HCT116 (cell line): ENCODE measurements around the gene CHST3. TPM values are rescaled to one million over a fixed set of nuclear protein-coding genes. Genes with fewer than 3 reads are reported as not detected.

Experiments
- ATAC-seq: fragments of 200-7000 bp; cut with Tn5 transposase; 2 replicates; pipeline ENCODE4 v1.9.1; 2020; ENCODE audit warnings: mild to moderate bottlenecking, moderate library complexity
- BruUV-seq: library from RNA; stranded (reverse); fragments of 400-500 nt; replicated peaks from 2 replicates; lab custom pipeline; 2021; lab: Mats Ljungman, UMichigan
- CTCF ChIA-PET: fragments of 300-600 bp; sonication (Branson Sonifier 250); formaldehyde crosslinking; loops from one replicate; lab custom pipeline; 2021; ENCODE audit warnings: antibody characterized with exemption; lab: Charles Lee
- POLR2A ChIA-PET: fragments of 300-600, 350-600 bp; sonication (Branson Sonifier 250); formaldehyde crosslinking; loops from one replicate; lab custom pipeline; 2021; ENCODE audit warnings: antibody characterized with exemption; lab: Charles Lee
- RAD21 ChIA-PET, 2 experiments: fragments of 300-600 bp; sonication (Branson Sonifier 250); formaldehyde crosslinking; loops; one replicate each; lab custom pipeline; 2023; ENCODE audit warnings: low total read pairs in 2 of 2; ENCODE audit not compliant: uncharacterized antibody in 2 of 2, unreplicated experiment in 2 of 2, low non-redundant PET in 1 of 2; lab: Charles Lee
- DNase-seq: peaks from one replicate; pipeline ENCODE4 v3.0.0-alpha.2; 2010; ENCODE audit warnings: low read depth, low spot score
- H2AFZ ChIP-seq: fragments of 200-600 bp; shearing (Covaris generic), sonication (generic); 2 replicates; pipeline ENCODE4 v1.6.1; 2017; ENCODE audit warnings: low read depth, mixed run types, mixed read lengths, antibody characterized with exemption, low read length; ENCODE audit not compliant: poor library complexity, severe bottlenecking
- H3K27ac ChIP-seq: 2 replicates; pipeline ENCODE4 v1.5.1; 2012; ENCODE audit warnings: low read depth, low read length
- H3K27me3 ChIP-seq: fragments of 200-600 bp; sonication (generic); 2 replicates; pipeline ENCODE4 v1.6.1; 2016; ENCODE audit warnings: mixed run types, low read length, mixed read lengths; ENCODE audit not compliant: insufficient read depth
- H3K36me3 ChIP-seq, 2 experiments: fragments of 200-500 bp in 1 of 2; fragments of 200-600 bp in 1 of 2; sonication (Bioruptor generic) in 1 of 2; sonication (generic) in 1 of 2; 2 replicates each; pipeline versions ENCODE4 v1.5.1 to v1.6.1; 2014 to 2016; ENCODE audit warnings: low read length in 2 of 2, inconsistent platforms in 1 of 2, mixed read lengths in 1 of 2, mixed run types in 1 of 2; ENCODE audit not compliant: insufficient read depth in 2 of 2, control insufficient read depth in 1 of 2
- H3K4me1 ChIP-seq, 2 experiments: fragments of 200-600 bp in 1 of 2; sonication (generic) in 1 of 2; 2 replicates each; pipeline versions ENCODE4 v1.5.1 to v1.6.1; 2012 to 2017; ENCODE audit warnings: low read length in 2 of 2, inconsistent platforms in 1 of 2, mild to moderate bottlenecking in 1 of 2, mixed read lengths in 1 of 2, mixed run types in 1 of 2, moderate library complexity in 1 of 2; ENCODE audit not compliant: insufficient read depth in 2 of 2, control insufficient read depth in 1 of 2
- H3K4me2 ChIP-seq: fragments of 200-600 bp; sonication (generic); 2 replicates; pipeline ENCODE4 v1.6.1; 2017; ENCODE audit warnings: mixed run types, low read length, mixed read lengths
- H3K4me3 ChIP-seq, 2 experiments: fragments of 200-600 bp in 1 of 2; sonication (generic) in 1 of 2; replicated peaks in 1 of 2; 2 replicates each; pipeline ENCODE4 v1.5.1; 2011 to 2016; ENCODE audit warnings: low read length in 2 of 2, control low read depth in 1 of 2, low read depth in 1 of 2, mild to moderate bottlenecking in 1 of 2, mixed read lengths in 1 of 2, mixed run types in 1 of 2
- H3K79me2 ChIP-seq: fragments of 200-600 bp; sonication (generic); 2 replicates; pipeline ENCODE4 v1.6.1; 2017; ENCODE audit warnings: mild to moderate bottlenecking, mixed run types, low read length, moderate library complexity, mixed read lengths; ENCODE audit not compliant: insufficient read depth
- H3K9ac ChIP-seq: fragments of 200-600 bp; sonication (generic); 2 replicates; pipeline ENCODE4 v1.6.1; 2016; ENCODE audit warnings: low read length, mixed read lengths
- H3K9me2 ChIP-seq: fragments of 200-600 bp; sonication (generic), shearing (Covaris generic); 2 replicates; pipeline ENCODE4 v1.6.1; 2017; ENCODE audit warnings: mixed run types, mild to moderate bottlenecking, moderate library complexity; ENCODE audit not compliant: insufficient read depth
- H3K9me3 ChIP-seq, 2 experiments: fragments of 200-500 bp in 1 of 2; fragments of 200-600 bp in 1 of 2; sonication (Bioruptor generic) in 1 of 2; sonication (generic) in 1 of 2; 2 replicates each; pipeline ENCODE4 v1.6.1; 2014 to 2017; ENCODE audit warnings: low read length in 2 of 2, mixed read lengths in 2 of 2, inconsistent platforms in 1 of 2, low read depth in 1 of 2, mild to moderate bottlenecking in 1 of 2, mixed run types in 1 of 2, moderate library complexity in 1 of 2; ENCODE audit not compliant: control insufficient read depth in 1 of 2, insufficient read depth in 1 of 2
- H4K20me1 ChIP-seq: fragments of 200-600 bp; sonication (generic), shearing (Covaris generic); 2 replicates; pipeline ENCODE4 v1.6.1; 2017; ENCODE audit warnings: mixed run types, mild to moderate bottlenecking, moderate library complexity; ENCODE audit not compliant: insufficient read depth
- CBX3 ChIP-seq: IDR thresholded peaks from 2 replicates; pipeline ENCODE4 v1.6.1; 2012; ENCODE audit warnings: low read depth
- CEBPB ChIP-seq: IDR thresholded peaks from 2 replicates; pipeline ENCODE4 v1.6.1; 2012; ENCODE audit warnings: low read depth
- EGR1 ChIP-seq: IDR thresholded peaks from 2 replicates; pipeline ENCODE4 v1.6.1; 2012; ENCODE audit warnings: low read depth
- ELF1 ChIP-seq: IDR thresholded peaks from 2 replicates; pipeline ENCODE4 v1.6.1; 2012; ENCODE audit warnings: low read depth, borderline replicate concordance
- EZH2 ChIP-seq: fragments of 200-600 bp; sonication (generic); IDR thresholded peaks from 2 replicates; pipeline ENCODE4 v1.6.1; 2017; ENCODE audit warnings: antibody characterized with exemption, mixed run types
- EZH2phosphoT487 ChIP-seq: fragments of 200-600 bp; IDR thresholded peaks from 2 replicates; pipeline ENCODE4 v1.6.1; 2018; ENCODE audit warnings: antibody characterized with exemption, borderline replicate concordance
- FOSL1 ChIP-seq: IDR thresholded peaks from 2 replicates; pipeline ENCODE4 v1.6.1; 2012; ENCODE audit warnings: low read depth
- JUND ChIP-seq: IDR thresholded peaks from 2 replicates; pipeline ENCODE4 v1.6.1; 2012
- POLR2A ChIP-seq: IDR thresholded peaks from 2 replicates; pipeline ENCODE4 v1.7.0; 2011; ENCODE audit warnings: borderline replicate concordance; ENCODE audit not compliant: insufficient read depth, insufficient read length; ENCODE audit errors: extremely low read depth
- POLR2AphosphoS5 ChIP-seq: IDR thresholded peaks from 2 replicates; pipeline ENCODE4 v1.6.1; 2011; ENCODE audit warnings: mild to moderate bottlenecking, low read depth, low read length, moderate library complexity
- RAD21 ChIP-seq: IDR thresholded peaks from 2 replicates; pipeline ENCODE4 v1.6.1; 2012; ENCODE audit warnings: low read depth, mild to moderate bottlenecking
- SIN3A ChIP-seq: IDR thresholded peaks from 2 replicates; pipeline ENCODE4 v1.6.1; 2012; ENCODE audit warnings: low read depth
- SP1 ChIP-seq: IDR thresholded peaks from 2 replicates; pipeline ENCODE4 v1.6.1; 2012; ENCODE audit warnings: low read depth
- SRF ChIP-seq: IDR thresholded peaks from 2 replicates; pipeline ENCODE4 v1.6.1; 2012; ENCODE audit warnings: low read depth
- YY1 ChIP-seq: IDR thresholded peaks from 2 replicates; pipeline ENCODE4 v1.6.1; 2011; ENCODE audit warnings: low read length, low read depth, moderate library complexity, mild to moderate bottlenecking; ENCODE audit not compliant: insufficient replicate concordance; ENCODE audit errors: extremely low read depth
- ZFX ChIP-seq: fragments of 450-650 bp; IDR thresholded peaks from 2 replicates; pipeline ENCODE4 v1.6.1; 2017
- intact Hi-C: fragments of 100-400 bp; cut with micrococcal nuclease; formaldehyde crosslinking; loops from 2 replicates; pipeline ENCODE4 v1.10.0; 2022
- total RNA-seq: library from RNA; stranded (reverse); gene quantifications from one replicate; pipeline ENCODE4 v1.2.1, GENCODE V29; 2021; ENCODE audit not compliant: unreplicated experiment
- TF ChIP-seq, protein P1 (sequence below): IDR thresholded peaks from 2 replicates; pipeline ENCODE4 v1.6.1; 2012
- TF ChIP-seq, protein P2 (sequence below): IDR thresholded peaks from 2 replicates; pipeline ENCODE4 v1.6.1; 2012
- TF ChIP-seq, protein P3 (sequence below): IDR thresholded peaks from 2 replicates; pipeline ENCODE4 v1.6.1; 2011; ENCODE audit warnings: mild to moderate bottlenecking, low read length, moderate library complexity; ENCODE audit not compliant: insufficient replicate concordance; ENCODE audit errors: extremely low read depth
- TF ChIP-seq, protein P4 (sequence below), 3 experiments: fragments of 200-600 bp in 1 of 3; sonication (generic) in 1 of 3; IDR thresholded peaks in 2 of 3; conservative IDR thresholded peaks in 1 of 3; 2 replicates each; pipeline ENCODE4 v1.5.1; 2012 to 2017; ENCODE audit warnings: low read depth in 2 of 3, low read length in 2 of 3, antibody characterized with exemption in 1 of 3, borderline replicate concordance in 1 of 3, control low read depth in 1 of 3, mild to moderate bottlenecking in 1 of 3, mixed read lengths in 1 of 3, mixed run types in 1 of 3, moderate library complexity in 1 of 3; ENCODE audit not compliant: insufficient read depth in 1 of 3

The CHST3 gene
- total RNA-seq, 1 experiment from 2014 or later: 10.6 TPM

DNA sequence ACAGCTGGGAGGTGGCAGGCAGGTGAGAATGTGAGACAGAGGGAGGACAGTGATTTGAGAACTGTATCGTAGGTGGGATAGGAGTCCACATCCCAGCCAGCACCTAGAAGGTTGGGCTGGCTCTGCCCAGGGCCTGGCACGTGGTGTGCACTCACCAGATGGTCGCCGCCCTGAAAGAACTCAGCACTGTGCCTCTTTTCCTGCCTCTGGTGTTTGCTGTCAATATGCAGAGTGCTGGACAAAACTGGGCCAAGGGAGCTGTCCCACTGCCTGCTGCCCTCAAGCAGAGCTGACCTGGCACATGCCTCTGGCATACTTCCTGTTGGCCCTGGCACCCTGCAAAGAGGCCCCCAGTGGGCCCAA lies 36.8 kb downstream of the CHST3 start:
- H2AFZ ChIP-seq: no peak overlapping the region
- ChIA-PET CTCF (no interaction called here), POLR2A (no interaction called here), RAD21 (no interaction called here)
- no peaks in the 10 kb centered on the region for H3K9me3 ChIP-seq
- no peak overlapping the region; the same call in 1 of the 2 replicates for H3K27ac ChIP-seq
- TF ChIP-seq YY1: no peak
- TF ChIP-seq ZFX: no peak
- no peak for TF ChIP-seq SIN3A
- TF ChIP-seq, protein P1, sequence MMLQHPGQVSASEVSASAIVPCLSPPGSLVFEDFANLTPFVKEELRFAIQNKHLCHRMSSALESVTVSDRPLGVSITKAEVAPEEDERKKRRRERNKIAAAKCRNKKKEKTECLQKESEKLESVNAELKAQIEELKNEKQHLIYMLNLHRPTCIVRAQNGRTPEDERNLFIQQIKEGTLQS: no peak
- TF ChIP-seq, protein P2, sequence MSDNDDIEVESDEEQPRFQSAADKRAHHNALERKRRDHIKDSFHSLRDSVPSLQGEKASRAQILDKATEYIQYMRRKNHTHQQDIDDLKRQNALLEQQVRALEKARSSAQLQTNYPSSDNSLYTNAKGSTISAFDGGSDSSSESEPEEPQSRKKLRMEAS: no peak
- no peak for TF ChIP-seq EZH2phosphoT487
- TF ChIP-seq, protein P3, sequence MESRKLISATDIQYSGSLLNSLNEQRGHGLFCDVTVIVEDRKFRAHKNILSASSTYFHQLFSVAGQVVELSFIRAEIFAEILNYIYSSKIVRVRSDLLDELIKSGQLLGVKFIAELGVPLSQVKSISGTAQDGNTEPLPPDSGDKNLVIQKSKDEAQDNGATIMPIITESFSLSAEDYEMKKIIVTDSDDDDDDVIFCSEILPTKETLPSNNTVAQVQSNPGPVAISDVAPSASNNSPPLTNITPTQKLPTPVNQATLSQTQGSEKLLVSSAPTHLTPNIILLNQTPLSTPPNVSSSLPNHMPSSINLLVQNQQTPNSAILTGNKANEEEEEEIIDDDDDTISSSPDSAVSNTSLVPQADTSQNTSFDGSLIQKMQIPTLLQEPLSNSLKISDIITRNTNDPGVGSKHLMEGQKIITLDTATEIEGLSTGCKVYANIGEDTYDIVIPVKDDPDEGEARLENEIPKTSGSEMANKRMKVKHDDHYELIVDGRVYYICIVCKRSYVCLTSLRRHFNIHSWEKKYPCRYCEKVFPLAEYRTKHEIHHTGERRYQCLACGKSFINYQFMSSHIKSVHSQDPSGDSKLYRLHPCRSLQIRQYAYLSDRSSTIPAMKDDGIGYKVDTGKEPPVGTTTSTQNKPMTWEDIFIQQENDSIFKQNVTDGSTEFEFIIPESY: no peak
- no peak for TF ChIP-seq CEBPB
- TF ChIP-seq EGR1: no peak
- no peak for TF ChIP-seq ELF1
- no peak for TF ChIP-seq SRF
- TF ChIP-seq EZH2: no peak
- TF ChIP-seq JUND: no peak
- TF ChIP-seq, protein P4, sequence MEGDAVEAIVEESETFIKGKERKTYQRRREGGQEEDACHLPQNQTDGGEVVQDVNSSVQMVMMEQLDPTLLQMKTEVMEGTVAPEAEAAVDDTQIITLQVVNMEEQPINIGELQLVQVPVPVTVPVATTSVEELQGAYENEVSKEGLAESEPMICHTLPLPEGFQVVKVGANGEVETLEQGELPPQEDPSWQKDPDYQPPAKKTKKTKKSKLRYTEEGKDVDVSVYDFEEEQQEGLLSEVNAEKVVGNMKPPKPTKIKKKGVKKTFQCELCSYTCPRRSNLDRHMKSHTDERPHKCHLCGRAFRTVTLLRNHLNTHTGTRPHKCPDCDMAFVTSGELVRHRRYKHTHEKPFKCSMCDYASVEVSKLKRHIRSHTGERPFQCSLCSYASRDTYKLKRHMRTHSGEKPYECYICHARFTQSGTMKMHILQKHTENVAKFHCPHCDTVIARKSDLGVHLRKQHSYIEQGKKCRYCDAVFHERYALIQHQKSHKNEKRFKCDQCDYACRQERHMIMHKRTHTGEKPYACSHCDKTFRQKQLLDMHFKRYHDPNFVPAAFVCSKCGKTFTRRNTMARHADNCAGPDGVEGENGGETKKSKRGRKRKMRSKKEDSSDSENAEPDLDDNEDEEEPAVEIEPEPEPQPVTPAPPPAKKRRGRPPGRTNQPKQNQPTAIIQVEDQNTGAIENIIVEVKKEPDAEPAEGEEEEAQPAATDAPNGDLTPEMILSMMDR (IDR thresholded peaks at IDR 0.05 in 2 of 3, conservative IDR thresholded peaks at IDR 0.05 in 1 of 3; ENCODE audit: borderline replicate concordance in 1 of 3, insufficient read depth in 1 of 3, low read depth in 2 of 3, low read length in 2 of 3): no peak
- no peak for TF ChIP-seq POLR2A
- TF ChIP-seq RAD21: no peak
- no peak for TF ChIP-seq SP1
- TF ChIP-seq CBX3: no peak
- no peak for TF ChIP-seq FOSL1
- TF ChIP-seq POLR2AphosphoS5: no peak
- H3K36me3 ChIP-seq: no peaks in the 10 kb centered on the region
- DNase-seq (no peak), ATAC-seq (no peak)
- no peaks in the 10 kb centered on the region for H3K27me3 ChIP-seq
- intact Hi-C loops: no loop called here
- peaks cover 11 to 25% of the 10 kb centered on the region in 2 experiments for H3K4me1 ChIP-seq
- peaks cover 19% of the 10 kb centered on the region for H3K79me2 ChIP-seq
- H3K4me3 ChIP-seq: no peak overlapping the region
- no peaks in the 10 kb centered on the region for H3K9me2 ChIP-seq
- no peaks in the 10 kb centered on the region; the same call in 1 of the 2 replicates for H4K20me1 ChIP-seq
- no peak overlapping the region for H3K9ac ChIP-seq
- BruUV-seq: no TSS peak
- H3K4me2 ChIP-seq: no peak overlapping the region
